ENCODE measurements around the gene CADPS2. TPM values are rescaled to one million over a fixed set of nuclear protein-coding genes. Genes with fewer than 3 reads are reported as not detected.

The CADPS2 gene
- total RNA-seq, 6 donors from 2014 or later, result 33.3 to 74.7 (median 45.7) TPM

DNA sequence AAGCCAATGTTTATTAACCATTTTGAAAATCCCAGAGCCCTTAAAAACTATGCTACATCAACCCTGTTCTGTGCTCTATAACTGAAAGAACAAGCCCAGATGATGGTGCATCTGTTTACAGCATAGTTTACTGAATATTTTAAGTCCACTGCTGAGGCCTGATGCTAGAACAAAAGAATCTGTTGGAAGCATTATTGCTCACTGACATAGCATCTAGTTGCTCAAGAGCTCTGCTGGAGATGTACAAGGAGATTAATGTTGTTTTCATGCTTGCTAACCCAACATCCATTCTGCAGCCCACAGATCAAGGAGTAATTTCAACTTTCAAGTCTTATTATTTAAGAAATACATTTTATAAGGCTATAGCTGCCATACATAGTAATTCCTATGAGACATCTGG lies 400.4 kb downstream of the CADPS2 start:
- Histone ChIP-seq H3K9me3 (no peaks in the 10 kb centered on the region), H3K27ac (no peak overlapping the region), H3K4me1 (no peaks in the 10 kb centered on the region), H3K27me3 (no peaks in the 10 kb centered on the region), H3K36me3 (no peaks in the 10 kb centered on the region), H3K4me3 (no peak overlapping the region)
- no peak for TF ChIP-seq POLR2A (IDR thresholded peaks at IDR 0.05)
- no peak for TF ChIP-seq POLR2AphosphoS5 (IDR thresholded peaks at IDR 0.05)
- no peak for TF ChIP-seq EP300 (IDR thresholded peaks at IDR 0.05)
- no peak for TF ChIP-seq CTCF (IDR thresholded peaks at IDR 0.05)
- DNase-seq (no peak), ATAC-seq (ENCODE audit: low FRiP score in 2 of 2) (no peak)

DNA sequence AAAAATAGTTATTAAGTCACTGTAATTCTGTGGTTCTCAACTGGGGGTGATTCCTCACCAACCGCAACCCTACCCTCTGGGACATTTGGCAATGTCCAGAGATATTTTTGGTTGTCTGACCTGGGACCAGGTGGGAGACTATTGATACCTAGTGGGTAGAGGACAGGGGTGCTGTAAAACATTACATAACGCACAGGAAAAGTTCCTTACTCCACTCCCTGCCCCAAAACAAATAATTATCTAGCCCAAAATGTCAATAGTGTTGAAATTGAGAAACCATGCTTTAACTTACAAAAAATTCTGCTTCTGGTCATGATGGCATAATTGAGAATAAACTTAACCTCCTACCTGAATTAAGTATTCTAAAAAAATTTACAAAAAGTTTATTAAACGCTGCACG lies 404.0 kb downstream of the CADPS2 start:
- no peaks in the 10 kb centered on the region for H3K36me3 ChIP-seq
- no peaks in the 10 kb centered on the region for H3K9me3 ChIP-seq
- no peaks in the 10 kb centered on the region for H3K27me3 ChIP-seq
- no peak overlapping the region for H3K4me3 ChIP-seq
- no peak overlapping the region for H3K27ac ChIP-seq
- DNase-seq (no peak), ATAC-seq (ENCODE audit: low FRiP score in 2 of 2) (no peak)
- WGBS, 2 donors, result 82 to 83% methylated on average over 4 of the region's 4 CpGs
- TF ChIP-seq EP300 (IDR thresholded peaks at IDR 0.05), result no peak
- TF ChIP-seq POLR2AphosphoS5 (IDR thresholded peaks at IDR 0.05), result no peak
- no peak for TF ChIP-seq CTCF (IDR thresholded peaks at IDR 0.05)
- no peak for TF ChIP-seq POLR2A (IDR thresholded peaks at IDR 0.05)
- no peaks in the 10 kb centered on the region for H3K4me1 ChIP-seq

- Histone ChIP-seq H3K27me3 (no peaks in the 10 kb centered on the region), H3K4me1 (no peaks in the 10 kb centered on the region), H3K4me3 (no peak overlapping the region), H3K36me3 (peaks cover 0 to 17% (median 0%) of the 10 kb centered on the region in 4 donors), H3K9me3 (no peaks in the 10 kb centered on the region), H3K27ac (no peak overlapping the region)
- no peak for TF ChIP-seq POLR2A (IDR thresholded peaks at IDR 0.05)
- no peak for TF ChIP-seq EP300 (IDR thresholded peaks at IDR 0.05)
- TF ChIP-seq CTCF (IDR thresholded peaks at IDR 0.05), result no peak
- no peak for TF ChIP-seq POLR2AphosphoS5 (IDR thresholded peaks at IDR 0.05)
- 73 to 81% methylated on average over 3 of the region's 3 CpGs for WGBS, 2 donors
- DNase-seq, result no peak
- no peak for ATAC-seq (ENCODE audit: low FRiP score in 2 of 2)
Observed at GRCh38 chr7:122470859-122471258, 415.4 kb downstream of the CADPS2 start.

DNA sequence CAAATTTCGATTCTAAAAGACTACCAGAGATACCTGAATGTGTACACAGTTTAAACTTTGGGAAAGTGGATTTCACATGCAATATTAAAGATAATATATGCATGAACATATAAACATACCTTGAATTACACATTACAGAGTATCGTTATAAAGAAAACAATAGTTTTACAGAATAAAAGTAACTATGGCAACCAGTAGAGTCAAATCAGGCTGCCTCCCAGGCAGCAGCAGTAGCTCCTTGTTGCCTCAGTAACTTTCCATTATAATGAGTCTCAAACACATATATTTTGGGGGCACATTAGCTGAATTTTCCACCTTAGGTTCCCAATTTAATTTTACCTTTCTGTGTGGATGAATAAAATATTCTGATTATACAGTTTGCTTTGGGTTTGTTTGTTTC lies 417.3 kb downstream of the CADPS2 start:
- Histone ChIP-seq H3K27me3 (no peaks in the 10 kb centered on the region), H3K36me3 (peaks cover 0 to 17% (median 0%) of the 10 kb centered on the region in 4 donors), H3K4me1 (no peaks in the 10 kb centered on the region), H3K9me3 (no peaks in the 10 kb centered on the region), H3K4me3 (no peak overlapping the region), H3K27ac (no peak overlapping the region)
- DNase-seq (no peak), ATAC-seq (ENCODE audit: low FRiP score in 2 of 2) (no peak)
- WGBS, 2 donors, result 77 to 80% methylated on average over 2 of the region's 2 CpGs
- TF ChIP-seq CTCF (IDR thresholded peaks at IDR 0.05) (no peak), POLR2AphosphoS5 (IDR thresholded peaks at IDR 0.05) (no peak), POLR2A (IDR thresholded peaks at IDR 0.05) (no peak), EP300 (IDR thresholded peaks at IDR 0.05) (no peak)

DNA sequence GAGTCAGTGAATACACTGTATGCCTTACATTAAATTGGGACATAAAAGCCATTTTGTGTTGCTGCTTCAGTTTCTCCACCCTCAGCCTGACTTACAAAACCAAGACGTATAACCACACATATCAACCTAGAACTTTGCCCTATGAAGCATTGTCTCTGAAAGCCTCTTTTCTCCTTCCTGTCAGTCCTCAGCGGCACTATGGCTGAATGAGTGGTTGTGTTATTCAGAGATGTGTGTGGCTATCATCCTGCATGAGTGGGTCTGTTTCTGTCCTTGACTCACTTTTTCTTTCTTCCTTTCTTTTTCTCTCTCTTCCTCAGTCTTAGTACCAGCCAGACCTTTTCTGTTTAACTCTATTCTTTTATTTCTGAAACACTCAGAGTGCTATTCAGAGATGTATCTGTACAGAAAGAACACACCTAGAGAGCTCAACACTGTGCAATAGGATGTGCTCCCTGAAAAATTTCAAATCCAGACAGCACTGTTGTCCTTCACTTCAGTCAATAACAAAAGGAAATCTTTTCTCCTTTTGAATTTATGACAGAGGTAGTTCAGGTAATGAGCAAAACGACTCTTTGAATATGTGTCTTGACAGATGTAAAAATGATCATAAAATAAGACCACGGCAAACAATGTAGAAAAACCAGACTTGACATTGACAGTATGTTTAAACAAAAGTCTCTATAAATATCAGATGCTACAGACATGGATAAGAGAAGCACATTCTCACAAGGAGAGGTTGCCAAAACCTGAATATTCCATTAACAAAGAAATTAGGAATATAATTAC lies 418.4 kb downstream of the CADPS2 start:
- TF ChIP-seq POLR2A (IDR thresholded peaks at IDR 0.05), result no peak
- TF ChIP-seq POLR2AphosphoS5 (IDR thresholded peaks at IDR 0.05), result no peak
- TF ChIP-seq CTCF (IDR thresholded peaks at IDR 0.05), result no peak
- no peak for TF ChIP-seq EP300 (IDR thresholded peaks at IDR 0.05)

More for the DNA sequence above, 418.4 kb downstream of the CADPS2 start:
- 77 to 79% methylated on average over 4 of the region's 4 CpGs for WGBS, 2 donors
- ATAC-seq (ENCODE audit: low FRiP score in 2 of 2), result no peak
- H3K4me1 ChIP-seq, result no peaks in the 10 kb centered on the region
- DNase-seq, result no peak
- H3K27me3 ChIP-seq, result no peaks in the 10 kb centered on the region
- H3K9me3 ChIP-seq, result no peaks in the 10 kb centered on the region
- peaks cover 0 to 17% (median 0%) of the 10 kb centered on the region in 4 donors for H3K36me3 ChIP-seq
- H3K4me3 ChIP-seq, result no peak overlapping the region
- H3K27ac ChIP-seq, result no peak overlapping the region
